ENCODE results near the gene KIF2A. TPM values are rescaled to one million over a fixed set of nuclear protein-coding genes. Genes with fewer than 3 reads are reported as not detected.

KIF2A gene
- total RNA-seq, 2 donors from 2014 or later, result 16.2 to 19.7 TPM

DNA sequence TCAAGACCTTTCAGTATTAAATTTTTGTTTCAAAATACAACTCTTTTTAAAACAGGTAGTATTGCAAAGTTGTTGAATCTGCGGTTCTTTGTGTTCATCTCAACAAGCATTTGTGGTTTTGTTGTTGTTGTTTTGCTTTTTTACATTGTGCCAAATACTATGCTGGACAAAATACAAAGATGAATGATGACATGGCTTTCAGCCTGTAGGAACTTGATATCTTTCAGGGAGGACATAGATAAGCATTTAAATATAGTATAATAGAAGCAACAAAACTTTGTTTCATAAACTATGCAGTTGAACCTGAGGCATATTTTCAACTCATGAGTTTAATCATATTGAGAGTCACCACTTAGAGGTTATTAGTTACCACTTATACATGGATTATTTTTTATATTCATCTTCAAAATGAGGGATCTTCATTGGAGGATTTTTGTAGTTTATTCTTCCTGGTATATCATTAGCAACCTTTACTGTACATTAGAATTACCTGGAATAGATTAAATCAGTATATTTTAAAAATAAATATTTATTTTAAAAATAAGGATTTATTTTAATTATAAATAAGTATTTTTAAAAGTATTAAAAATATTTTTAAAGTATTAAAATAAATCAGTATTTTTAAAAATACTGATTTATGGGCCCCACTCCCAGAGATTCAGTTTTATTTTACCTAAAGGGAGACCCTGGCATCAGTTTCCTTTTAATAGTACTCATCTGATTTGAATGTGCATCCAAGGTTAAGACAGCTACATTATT, 42.9 kb downstream of the KIF2A start:
- peaks cover 0 to 6% of the 10 kb centered on the region in 2 donors for H3K36me3 ChIP-seq (replicated peaks in 1 of 2; ENCODE audit: insufficient read depth in 1 of 2, low read depth in 2 of 2)
- H3K4me3 ChIP-seq, result no peak overlapping the region
- TF ChIP-seq POLR2A (IDR thresholded peaks at IDR 0.05), result no peak
- TF ChIP-seq, protein P1, sequence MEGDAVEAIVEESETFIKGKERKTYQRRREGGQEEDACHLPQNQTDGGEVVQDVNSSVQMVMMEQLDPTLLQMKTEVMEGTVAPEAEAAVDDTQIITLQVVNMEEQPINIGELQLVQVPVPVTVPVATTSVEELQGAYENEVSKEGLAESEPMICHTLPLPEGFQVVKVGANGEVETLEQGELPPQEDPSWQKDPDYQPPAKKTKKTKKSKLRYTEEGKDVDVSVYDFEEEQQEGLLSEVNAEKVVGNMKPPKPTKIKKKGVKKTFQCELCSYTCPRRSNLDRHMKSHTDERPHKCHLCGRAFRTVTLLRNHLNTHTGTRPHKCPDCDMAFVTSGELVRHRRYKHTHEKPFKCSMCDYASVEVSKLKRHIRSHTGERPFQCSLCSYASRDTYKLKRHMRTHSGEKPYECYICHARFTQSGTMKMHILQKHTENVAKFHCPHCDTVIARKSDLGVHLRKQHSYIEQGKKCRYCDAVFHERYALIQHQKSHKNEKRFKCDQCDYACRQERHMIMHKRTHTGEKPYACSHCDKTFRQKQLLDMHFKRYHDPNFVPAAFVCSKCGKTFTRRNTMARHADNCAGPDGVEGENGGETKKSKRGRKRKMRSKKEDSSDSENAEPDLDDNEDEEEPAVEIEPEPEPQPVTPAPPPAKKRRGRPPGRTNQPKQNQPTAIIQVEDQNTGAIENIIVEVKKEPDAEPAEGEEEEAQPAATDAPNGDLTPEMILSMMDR (IDR thresholded peaks at IDR 0.05), result no peak
- H3K9me3 ChIP-seq, result no peaks in the 10 kb centered on the region
- no peaks in the 10 kb centered on the region for H3K27me3 ChIP-seq
- DNase-seq, result no peak
- no peak overlapping the region for H3K27ac ChIP-seq
- no peaks in the 10 kb centered on the region for H3K4me1 ChIP-seq
- ATAC-seq, result no peak
- WGBS, 2 donors, result 97% methylated on average over 1 of the region's 1 CpG
- intact Hi-C loops (cut with DNase I), result no loop called here

DNA sequence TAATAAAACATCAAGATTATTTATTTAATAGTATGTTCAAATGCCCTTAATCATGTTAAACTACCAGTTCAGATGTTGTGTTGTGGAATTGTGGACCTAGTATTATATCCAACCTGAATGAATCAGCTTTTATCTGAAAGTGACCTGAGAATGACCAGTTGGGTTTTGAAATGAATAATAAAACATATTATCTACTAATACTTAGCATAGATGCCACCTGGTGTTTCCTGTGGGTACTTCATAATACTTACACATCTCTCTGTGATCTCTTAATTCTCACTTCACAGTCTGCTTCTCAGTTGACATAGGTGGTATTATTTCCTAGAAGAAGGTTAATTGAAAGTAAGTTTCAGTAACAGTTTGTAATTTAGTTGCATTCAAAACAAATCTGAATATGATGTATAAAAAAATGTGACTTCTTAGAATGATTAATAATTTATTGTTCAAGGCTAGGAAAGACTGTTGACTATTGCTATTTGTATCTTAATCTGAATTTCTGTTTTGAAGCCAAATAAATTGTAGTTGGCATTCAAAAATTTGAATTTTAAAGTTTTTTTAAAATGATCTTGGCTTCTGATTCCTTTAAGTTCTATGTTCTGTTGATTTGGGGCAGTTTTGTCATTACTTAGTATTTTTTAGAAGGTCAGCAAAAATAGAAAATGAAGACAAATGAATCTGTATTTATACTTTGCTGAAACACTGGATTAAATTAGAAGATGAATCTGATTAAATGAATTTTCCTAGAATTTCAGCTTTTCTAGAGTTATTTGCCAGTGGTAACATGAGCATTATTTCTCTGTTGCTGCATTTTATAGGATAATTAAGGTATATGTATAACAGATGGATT, 48.2 kb downstream of the KIF2A start:
- peak in 2 of 4 donors; percentile 31 to 68 for DNase-seq
- ATAC-seq, result peak; percentile 81
- intact Hi-C loops (cut with DNase I), result loop anchor here (10.0 kb wide), 1 partner anchor 139 kb away; no protein-coding TSS in a partner anchor
- TF ChIP-seq, protein P1 (IDR thresholded peaks at IDR 0.05), result peak; percentile 27 to 81 (median 67)
- TF ChIP-seq POLR2A (IDR thresholded peaks at IDR 0.05), result no peak
- no peaks in the 10 kb centered on the region for H3K4me1 ChIP-seq
- no peaks in the 10 kb centered on the region for H3K27me3 ChIP-seq
- peaks cover 0 to 9% of the 10 kb centered on the region in 2 donors for H3K36me3 ChIP-seq (replicated peaks in 1 of 2; ENCODE audit: insufficient read depth in 1 of 2, low read depth in 2 of 2)
- H3K4me3 ChIP-seq, result no peak overlapping the region
- H3K27ac ChIP-seq, result no peak overlapping the region
- no peaks in the 10 kb centered on the region for H3K9me3 ChIP-seq

DNA sequence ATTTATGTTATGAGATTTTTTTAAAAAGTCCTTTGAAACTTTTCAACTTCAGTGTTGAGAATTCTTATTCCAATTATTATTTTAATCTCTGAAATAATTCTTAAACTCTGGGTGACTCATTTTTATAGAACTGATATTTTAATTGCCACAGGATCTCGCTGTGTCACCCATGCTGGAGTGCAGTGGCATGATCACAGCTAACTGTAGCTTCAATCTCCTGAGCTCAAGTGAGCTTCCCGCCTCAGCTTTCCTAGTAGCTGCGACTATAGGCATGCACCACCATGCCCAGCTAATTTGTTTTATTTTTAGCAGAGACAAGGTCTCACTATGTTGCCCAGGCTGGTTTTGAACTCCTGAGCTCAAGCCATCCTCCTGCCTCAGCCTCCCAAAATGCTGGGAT, 56.7 kb downstream of the KIF2A start:
- H3K4me1 ChIP-seq, result no peaks in the 10 kb centered on the region
- ATAC-seq, result no peak
- no peak overlapping the region for H3K27ac ChIP-seq
- H3K27me3 ChIP-seq, result no peaks in the 10 kb centered on the region
- no peaks in the 10 kb centered on the region for H3K9me3 ChIP-seq
- no peak for DNase-seq
- 95 to 98% methylated on average over 3 of the region's 3 CpGs for WGBS, 2 donors
- peaks cover 0 to 5% of the 10 kb centered on the region in 2 donors for H3K36me3 ChIP-seq (replicated peaks in 1 of 2; ENCODE audit: insufficient read depth in 1 of 2, low read depth in 2 of 2)
- no peak overlapping the region for H3K4me3 ChIP-seq
- intact Hi-C loops (cut with DNase I), result no loop called here
- TF ChIP-seq, protein P1 (IDR thresholded peaks at IDR 0.05), result no peak
- TF ChIP-seq POLR2A (IDR thresholded peaks at IDR 0.05), result no peak

DNA sequence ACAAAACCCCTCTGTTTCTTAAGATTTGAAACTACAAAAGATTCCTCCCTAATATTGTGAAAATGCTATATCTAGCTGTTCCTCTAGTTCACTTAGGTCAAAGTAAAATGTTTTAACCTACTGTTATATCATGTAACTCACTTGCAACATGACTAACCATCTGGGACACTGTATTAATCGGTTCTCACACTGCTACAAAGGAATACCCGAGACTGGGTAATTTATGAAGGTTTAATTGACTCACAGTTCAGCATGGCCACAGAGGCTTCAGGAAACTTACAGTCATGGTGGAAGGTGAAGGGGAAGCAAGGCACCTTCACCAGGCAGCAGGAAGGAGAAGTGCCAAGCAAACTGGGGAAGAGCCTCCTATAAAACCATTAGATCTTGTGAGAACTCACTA, 63.0 kb downstream of the KIF2A start:
- H3K9me3 ChIP-seq, result no peaks in the 10 kb centered on the region
- DNase-seq (no peak), ATAC-seq (no peak)
- H3K4me1 ChIP-seq, result no peaks in the 10 kb centered on the region
- H3K4me3 ChIP-seq, result no peak overlapping the region
- no peak overlapping the region for H3K27ac ChIP-seq
- intact Hi-C loops (cut with DNase I), result no loop called here
- H3K27me3 ChIP-seq, result no peaks in the 10 kb centered on the region
- H3K36me3 ChIP-seq (replicated peaks in 1 of 2; ENCODE audit: insufficient read depth in 1 of 2, low read depth in 2 of 2), result peaks cover 0 to 5% of the 10 kb centered on the region in 2 donors
- no peak for TF ChIP-seq POLR2A (IDR thresholded peaks at IDR 0.05)
- TF ChIP-seq, protein P1 (IDR thresholded peaks at IDR 0.05), result no peak
- 90 to 100% methylated on average over 2 of the region's 2 CpGs for WGBS, 2 donors

All from body of pancreas (tissue), 4 donors.